ENCODE measurements around the gene MYLIP.

The MYLIP gene

DNA sequence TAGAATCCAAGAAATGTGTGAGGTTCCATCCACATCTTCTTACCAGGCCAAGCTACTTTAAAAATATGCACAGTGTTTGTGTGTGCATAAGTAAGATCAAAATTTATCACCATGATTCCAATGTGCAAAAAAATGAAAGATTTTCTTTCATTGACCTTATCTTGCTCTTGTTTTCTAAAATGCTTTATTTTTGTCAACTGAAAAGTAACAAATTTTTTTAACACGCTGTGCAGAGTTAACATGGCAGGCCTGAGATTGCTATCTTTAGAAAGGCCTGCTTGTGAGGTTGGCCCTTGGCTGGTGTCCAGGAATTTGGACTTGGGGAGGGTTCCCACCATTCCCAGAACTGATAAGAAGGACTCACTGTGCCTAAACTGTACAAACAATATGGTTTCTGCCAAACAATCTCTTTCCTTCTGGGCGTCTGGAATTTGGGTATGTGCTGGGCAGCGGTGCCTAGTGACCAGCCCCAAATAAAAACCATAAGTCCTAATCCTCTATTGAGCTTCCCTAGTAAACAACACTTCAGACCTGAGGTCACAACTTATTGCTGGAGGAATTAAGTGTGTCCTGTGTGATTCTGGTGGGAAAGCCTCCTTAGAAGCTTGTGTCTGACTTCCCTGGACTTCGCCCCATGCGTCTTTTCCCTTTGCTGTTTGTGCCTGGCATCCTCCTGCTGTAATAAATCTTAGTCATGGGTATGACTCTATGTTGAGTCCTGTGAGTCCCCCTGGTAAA lies 19.8 kb upstream of the MYLIP start:
- DNase-seq, result no peak

DNA sequence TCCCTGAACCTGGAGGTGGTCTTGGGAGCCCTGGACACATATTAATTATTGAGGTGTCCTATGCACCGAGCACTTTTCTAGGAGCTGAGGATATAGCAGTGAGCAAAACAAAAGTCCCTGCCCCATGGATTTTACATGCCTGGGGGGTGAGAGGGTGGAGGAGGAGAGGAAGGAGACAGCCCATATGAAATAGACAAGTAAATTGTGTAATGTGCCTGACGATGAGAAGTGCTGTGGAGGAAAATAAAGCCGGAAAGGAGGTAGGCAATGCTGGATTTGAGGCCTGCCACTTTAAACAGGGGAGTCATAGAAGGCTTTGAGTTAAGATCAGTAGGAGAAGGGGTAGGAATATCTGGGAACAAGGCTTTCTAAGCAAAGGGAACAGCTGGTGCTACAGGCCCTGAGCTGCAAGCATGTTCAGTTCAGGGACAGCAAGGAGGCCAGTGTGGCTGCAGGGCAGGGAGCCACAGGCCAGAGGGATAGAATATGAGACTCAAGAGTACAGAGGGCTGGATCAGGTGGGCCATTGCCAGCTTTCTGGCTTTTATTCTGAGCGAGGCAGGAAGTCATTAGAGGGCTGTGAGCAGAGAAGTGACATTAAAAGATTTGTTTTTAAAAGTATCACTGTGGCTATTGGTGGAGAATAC lies 19.1 kb upstream of the MYLIP start:
- no peak for DNase-seq

DNA sequence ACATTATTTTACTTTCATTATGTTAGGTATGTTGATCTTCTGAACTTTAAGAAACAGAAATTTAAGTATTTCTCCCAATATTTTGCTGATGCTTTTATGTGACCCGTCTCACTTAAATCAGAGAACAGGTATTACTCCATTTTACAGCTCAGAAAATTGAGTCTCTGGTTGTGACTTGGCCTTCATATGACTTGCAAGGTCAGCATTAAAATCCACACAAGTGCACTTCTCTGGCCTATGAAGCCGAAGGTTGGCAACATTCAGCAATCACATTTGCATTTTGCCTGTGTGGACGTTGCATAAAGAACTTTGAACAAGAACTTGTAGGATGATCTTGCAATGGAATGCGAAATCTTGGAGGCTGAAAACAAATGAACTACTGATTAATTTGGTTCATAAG lies 10.1 kb upstream of the MYLIP start:
- no peak for DNase-seq

DNA sequence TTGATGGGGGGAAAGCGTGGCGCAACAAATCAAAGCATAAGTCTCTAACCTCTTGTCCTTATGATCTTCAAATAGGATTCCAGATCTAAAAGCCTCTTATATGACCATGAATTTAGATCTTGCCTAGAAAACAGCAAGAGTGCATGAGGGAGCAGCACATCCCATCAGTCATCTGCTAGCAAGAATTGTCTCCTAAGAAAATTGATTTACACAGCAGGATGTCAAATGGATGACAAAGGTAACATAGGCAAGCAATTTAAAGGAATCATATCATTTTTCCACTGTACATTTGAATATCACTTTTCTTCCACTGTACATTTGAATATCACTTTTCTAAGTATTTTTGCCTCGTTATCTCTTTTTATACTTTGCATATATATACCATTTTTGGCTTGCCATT lies 7.5 kb upstream of the MYLIP start:
- DNase-seq, result no peak

DNA sequence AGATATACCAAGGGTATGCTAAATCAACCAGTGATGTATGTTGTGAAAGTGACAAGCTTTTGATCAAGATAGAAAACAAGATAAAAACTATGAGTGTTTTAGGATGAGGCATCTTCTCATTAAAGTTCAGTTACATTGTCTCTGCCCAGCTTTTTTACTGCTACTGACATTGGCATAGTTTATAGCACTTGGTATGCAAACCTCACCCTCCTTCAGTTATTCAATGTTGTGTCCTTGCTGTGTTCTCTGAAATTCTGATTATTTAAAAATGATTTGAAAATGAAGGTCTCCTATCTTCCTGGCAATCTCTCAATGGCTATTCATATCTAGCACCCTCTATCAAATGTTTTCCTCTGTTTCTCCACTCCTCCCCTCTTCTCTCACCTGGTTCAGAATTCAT lies 6.7 kb upstream of the MYLIP start:
- no peak for DNase-seq

DNA sequence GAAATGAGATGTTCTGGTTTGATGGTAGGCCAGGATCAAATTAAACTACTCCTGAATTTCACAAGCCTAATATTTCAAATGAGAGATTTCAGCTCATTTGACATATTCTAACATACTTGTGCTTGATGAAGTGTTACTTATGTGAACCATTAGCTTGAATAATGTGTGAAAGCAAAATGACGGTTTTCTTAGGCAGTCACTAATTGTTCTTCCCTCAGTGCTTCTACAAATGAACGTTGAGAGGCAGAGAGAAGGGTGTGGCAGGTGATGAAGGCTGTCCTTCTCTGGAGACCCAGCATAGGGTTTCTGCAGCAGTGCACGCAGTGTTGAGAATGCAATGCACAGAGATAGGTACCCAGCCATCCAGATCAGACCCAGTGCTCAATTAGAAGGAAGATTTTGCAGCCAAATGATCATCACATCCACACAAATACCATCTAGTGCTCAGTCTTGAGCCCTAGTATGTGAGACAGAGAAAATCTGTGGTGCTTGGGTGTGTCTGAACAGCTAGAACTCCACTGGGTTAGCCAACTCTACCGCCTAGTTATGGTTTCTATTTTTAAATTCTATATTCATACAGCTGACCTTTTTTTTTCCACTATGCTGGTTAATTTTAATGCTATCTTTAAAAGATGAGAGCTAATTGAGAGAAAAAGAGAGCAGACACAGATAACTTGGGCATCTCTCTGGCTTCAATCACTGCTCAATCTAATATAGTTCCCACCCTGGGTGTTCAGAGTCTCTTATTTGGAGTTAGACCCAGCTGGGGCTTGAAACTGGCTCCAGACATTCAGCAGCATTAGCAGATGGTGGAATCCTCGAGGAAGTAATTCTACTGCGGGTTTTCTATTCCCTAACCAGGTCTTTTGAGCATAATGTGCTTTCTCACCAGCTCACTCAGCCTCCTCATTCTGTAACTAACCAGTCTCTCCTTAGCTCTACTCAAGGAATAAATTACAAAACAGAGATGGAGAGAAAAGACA lies 4.4 kb upstream of the MYLIP start:
- DNase-seq, result no peak

DNA sequence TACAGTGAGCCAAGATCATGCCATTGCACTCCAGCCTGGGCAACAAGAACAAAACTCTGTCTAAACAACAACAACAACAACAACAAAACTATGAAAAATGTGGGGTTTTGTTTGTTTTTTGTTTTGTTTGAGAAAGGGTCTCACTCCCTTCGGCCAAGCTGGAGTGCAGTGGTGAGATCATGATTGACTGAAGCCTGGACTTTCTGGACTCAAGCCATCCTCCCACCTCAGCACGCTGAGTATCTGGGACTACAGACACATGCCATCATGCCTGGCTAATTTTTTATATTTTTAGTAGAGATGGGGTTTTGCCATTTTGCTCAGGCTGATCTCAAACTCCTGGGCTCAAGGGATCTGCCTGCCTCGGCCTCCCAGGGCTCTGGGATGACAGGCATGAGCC lies 2.8 kb upstream of the MYLIP start:
- no peak for DNase-seq

DNA sequence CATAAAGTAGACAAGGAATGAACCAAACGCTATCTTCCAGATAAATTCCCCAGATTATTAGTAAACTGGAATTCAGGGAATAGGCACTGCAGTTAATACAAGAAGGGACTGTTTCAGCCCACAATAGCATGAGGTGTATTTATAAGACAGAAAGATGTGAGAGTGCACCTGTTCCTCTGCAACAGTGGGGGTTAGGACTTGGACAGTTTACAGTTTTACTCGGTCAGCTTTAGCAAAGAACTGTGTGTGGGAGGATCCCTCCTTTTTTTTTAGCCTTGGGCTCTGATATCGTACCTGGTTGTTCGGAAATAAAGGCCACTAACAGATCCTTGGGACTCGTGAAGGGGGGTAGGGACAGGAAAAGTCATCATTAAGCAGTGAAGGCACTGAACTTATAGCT lies 2.0 kb upstream of the MYLIP start:
- no peak for DNase-seq

DNA sequence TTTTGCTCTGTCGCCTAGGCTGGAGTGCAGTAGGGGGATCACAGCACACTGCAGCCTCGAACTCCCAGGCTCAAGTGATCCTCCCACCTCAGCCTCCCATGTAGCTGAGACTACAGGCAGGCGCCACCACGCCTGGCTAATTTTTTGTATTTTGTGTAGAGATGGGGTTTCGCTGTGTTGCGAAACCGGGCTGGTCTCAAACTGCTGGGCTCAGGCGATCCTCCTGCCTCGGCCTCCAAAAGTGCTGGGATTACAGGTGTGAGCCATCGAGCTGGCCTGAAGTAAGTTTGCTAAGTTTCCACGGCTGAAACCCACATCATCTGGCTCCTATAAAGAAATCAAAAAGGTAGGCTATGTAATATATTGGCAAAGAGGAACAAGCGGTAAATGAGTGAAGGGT lies 1.4 kb upstream of the MYLIP start:
- DNase-seq, result no peak

DNA sequence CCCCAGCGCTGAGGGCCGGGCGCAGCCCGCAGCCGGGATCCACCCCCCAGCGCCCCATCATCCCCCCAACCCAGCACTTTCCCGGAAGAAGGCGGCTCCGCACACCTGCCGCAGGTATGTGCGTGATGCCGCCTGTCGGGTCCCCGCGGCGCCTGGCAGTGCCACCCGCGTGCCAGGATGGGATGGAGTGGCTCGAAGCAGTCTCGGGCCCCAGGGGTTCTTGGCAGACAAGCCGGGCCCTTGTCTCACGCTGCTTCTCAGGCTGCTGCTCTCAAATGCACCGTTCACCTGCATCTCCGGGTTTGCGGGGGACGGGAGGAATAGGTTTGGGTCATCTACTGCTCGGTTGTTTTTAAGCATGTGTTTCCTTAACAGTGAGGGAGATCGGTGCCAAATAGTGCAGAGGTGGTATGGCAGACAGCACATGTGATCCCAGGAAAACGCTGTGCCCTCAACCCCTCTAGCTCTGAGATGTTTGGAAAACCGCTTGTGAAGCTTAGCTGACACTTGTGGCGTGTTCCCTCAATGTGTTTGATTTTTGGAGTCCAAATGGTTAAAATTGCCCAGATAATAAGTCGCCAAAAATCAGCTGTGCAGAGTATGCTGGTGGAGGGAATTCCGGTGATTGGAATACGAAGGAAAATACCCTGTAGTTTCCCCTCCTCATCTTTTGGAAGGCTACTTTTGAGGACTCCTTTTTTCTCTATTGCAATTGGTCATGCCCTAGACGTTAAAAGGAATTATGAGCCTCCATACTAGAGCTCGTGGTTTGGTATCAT lies 926 bp downstream of the MYLIP start:
- no peak for DNase-seq

DNA sequence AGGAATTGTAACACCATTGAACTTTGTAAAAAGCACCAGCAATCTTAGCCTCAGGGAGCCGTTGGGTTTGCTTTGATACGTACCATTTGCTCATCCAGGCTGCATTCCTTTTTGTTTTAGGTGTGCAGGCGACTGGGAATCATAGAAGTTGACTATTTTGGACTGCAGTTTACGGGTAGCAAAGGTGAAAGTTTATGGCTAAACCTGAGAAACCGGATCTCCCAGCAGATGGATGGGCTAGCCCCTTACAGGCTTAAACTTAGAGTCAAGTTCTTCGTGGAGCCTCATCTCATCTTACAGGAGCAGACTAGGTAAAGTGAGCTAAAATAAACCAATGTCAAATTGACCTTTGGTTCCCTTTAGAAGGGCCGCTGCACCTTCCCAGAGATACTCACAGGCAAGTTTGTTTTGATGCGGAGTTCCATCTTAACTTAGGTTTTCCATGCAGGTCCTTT lies 1.6 kb downstream of the MYLIP start:
- no peak for DNase-seq

DNA sequence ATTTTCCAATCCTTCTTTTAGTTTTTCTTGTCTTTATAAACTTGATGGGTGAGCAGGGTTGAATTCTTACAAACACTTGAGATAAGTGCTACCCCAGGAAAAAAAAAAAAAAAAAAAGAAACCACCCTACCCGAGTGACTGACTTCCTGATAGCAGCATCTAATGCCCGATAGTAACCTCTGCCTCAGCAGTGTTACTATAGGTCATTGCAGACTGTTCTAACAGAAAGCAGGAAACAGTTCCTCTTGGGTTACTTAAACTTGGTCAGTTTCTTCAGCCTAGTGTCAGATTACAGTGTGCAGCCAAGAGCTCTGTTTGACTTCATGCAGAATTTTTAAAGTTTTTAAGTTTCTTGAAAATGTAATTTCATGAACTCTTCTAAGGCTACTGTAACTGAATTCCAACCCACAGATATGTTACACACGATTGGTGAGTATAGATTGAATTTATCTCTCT lies 2.1 kb downstream of the MYLIP start:
- DNase-seq, result peak; percentile 70 to 80

DNA sequence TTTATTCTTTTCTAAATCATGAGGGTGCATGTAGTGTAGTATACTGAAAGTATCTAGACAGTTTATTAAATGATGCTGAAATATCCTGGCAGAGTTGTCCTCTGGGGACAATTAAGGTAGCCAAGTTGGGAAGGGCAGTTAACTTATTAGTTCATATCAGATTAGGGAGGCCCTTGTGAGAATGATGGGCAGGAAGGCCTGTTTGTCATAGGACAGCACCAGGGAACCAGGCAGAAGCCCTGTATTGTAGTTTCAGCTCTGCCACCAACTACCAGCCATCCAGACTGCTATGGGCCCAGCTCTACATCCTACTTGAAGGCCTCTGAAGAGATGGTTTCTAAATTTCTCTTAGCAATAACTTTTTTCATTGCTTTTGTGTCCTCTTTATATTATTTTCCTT lies 4.0 kb downstream of the MYLIP start:
- no peak for DNase-seq

DNA sequence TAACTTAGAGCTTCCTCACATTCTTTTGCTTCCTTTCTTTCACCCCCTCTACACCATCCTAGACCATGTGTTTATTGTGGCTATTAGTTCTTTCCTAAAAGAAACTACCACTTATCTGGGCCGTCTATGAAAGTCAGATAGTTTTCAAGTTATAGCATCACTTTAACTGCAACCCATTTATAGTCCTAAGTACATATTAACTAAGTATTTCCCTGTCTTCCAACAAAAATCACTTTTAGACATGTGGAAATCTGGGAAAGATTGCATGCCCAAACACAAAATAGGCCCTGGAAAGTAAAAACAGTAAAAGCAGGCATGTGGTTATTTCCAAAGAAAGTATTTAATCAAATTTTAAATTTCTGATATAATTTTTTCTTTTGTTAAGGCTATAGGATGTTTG lies 5.5 kb downstream of the MYLIP start:
- DNase-seq, result no peak

DNA sequence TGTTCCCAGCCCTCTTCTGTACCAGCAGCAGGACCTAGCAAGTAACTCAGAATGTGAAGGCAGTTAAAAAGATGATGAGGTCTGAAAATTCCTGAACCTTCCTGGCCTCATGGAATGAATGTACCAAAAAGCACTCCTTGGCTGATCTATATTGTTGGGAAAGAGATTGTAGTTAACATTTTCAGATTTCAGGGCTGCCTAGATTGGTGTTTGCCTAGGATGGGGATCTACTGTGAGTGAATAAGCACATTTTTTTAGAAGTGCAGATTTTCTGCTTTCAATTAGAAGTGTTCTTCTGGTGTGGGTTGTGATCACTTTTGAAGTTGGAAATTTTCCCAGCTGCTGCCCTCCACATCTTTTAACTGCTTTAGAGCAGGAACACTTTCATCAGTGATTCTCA lies 6.2 kb downstream of the MYLIP start:
- DNase-seq, result no peak

DNA sequence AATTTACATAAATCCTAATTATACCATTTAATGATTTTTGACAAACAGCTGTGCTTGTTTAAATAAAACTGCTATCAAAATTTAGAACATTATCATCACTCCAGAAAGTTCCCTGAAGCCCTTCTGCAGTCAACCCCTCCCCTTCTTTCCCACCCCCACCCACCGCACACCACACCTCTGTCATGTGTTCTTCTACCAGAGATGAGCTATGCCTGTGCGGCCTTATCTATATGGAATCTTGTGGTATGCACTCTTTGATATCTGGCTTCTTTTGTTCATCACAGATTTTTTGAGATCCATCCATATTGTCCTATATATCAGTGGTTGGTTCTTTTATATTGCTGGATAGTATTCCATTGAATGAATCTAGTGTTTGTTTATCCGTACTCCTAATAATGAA lies 7.2 kb downstream of the MYLIP start:
- peak; percentile 31 to 63 for DNase-seq

DNA sequence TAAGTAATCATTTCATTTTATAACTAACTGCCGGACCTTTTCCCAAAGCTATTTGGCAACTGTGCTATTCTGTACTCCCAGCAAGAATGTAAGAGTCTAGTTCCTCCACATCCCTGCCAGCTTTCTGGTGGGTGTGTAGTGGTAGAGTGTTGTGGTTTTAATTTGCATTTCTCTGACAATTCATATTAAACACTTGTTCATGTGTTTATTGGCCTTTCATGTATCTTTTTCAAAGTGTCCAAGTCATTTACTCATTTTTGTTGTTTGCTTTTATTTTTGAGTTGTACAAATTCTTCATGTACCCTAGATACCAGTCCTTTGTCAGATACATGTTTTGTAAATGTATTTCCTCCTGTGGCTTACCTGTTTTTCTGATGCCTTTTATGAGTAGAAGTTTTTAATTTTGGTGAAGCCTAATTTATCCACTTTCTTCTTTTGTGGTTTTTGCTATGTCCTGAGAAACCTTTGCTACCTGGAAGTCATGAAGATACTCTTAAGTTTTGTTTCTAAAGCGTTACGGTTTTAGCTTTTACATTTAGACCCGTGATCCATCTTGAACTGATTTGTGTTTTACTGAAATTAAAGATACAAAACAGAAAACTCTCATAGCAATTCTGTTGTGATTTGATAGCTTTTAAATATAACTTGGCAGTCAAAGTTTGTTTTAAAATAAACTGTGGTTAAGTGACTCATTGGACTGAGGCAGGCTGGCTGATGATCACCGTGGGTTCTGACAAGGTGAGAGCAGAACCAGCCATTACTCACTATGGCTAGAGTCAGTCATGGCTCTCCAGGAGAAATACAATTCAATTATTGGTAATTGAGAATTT lies 8.0 kb downstream of the MYLIP start:
- DNase-seq, result peak; percentile 25 to 48

DNA sequence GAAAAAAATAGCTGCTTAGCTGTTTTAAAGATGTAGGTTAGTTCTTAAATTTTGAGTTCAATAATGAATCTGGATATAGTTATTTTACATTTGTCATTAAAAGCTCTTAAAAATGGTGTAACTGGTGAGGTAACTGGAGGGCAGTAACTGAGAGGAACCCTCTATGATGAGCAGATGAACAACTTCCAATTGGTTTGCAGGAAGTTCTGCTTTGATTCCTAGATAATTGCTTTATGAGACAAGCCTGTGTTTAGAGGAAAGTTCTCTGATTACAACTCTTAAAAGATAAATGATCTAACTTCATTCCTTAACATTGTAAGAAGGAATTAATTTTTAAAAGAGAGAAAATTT lies 8.5 kb downstream of the MYLIP start:
- no peak for DNase-seq

DNA sequence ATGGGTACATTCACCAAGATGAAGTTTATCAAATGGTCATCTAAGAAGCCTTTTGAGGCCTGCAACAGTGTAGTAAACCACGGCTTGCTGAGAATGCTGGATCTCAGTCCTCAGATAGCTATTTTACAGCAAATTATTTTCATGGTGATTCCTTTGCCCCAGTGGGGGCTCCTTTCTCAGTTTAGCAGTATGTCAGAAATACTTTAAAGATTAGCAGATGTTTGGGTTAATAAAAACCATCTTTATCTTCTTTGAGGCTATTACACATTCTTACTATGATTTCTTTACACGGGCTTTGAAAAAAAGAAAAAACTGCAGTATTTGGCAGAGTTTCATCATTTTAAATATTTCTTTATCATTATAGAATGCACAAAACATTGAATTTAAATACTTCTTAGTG lies 10.7 kb downstream of the MYLIP start:
- no peak for DNase-seq

DNA sequence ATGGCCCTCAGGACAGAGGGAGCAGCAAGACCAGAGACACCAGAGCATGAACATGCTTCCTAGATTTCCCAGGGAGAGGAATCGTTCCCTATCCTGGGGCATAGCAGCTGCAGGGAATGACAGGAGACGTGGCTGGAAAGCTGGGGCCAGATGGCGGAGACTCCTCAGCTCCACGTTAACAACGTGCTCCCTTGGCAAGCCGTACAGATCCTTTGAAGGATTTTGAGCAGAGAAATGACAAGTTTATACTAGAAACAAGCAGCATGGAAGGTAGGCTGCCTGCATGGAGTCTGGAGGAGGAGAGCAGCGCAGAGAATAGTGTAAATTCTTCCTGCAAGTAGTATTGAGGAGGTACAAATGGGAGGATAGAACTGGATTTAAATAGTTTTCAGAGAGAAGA lies 11.7 kb downstream of the MYLIP start:
- DNase-seq, result no peak

DNA sequence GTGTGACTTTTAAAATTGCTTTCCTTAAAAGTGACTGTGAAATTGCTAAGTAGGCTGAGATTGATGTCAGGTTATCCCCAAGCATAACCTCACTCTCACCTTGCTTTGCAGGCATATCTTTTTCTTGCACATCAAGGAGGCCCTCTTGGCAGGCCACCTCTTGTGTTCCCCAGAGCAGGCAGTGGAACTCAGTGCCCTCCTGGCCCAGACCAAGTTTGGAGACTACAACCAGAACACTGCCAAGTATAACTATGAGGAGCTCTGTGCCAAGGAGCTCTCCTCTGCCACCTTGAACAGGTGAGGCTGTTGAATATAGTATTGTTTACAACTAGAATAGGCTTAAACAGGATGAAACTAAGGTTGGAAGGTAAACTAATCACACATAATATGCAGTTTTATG lies 12.6 kb downstream of the MYLIP start:
- DNase-seq, result no peak

DNA sequence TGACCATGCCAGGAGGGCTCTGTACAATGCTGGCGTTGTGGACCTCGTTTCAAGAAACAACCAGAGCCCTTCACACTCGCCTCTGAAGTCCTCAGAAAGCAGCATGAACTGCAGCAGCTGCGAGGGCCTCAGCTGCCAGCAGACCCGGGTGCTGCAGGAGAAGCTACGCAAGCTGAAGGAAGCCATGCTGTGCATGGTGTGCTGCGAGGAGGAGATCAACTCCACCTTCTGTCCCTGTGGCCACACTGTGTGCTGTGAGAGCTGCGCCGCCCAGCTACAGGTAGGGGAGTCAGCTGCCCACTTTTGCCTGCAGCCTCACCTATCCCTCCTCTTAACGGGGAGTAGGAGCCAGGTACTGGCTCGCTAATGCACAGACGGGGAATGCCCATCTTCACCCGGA lies 16.2 kb downstream of the MYLIP start:
- DNase-seq, result no peak
